Ishikawa (cell line): ENCODE measurements around the gene COPS8.

Experiments
- CREB1 ChIP-seq: IDR thresholded peaks from 2 replicates; pipeline ENCODE4 v1.6.1; 2012; ENCODE audit warnings: low read depth
- EGR1 ChIP-seq: IDR thresholded peaks from 2 replicates; pipeline ENCODE4 v1.6.1; 2012
- EP300 ChIP-seq: IDR thresholded peaks from 2 replicates; pipeline ENCODE4 v1.6.1; 2012; ENCODE audit warnings: borderline replicate concordance
- FOXM1 ChIP-seq: IDR thresholded peaks from 2 replicates; pipeline ENCODE4 v1.6.1; 2012; ENCODE audit warnings: low read depth, borderline replicate concordance
- YY1 ChIP-seq: IDR thresholded peaks from 2 replicates; pipeline ENCODE4 v1.6.1; 2012; ENCODE audit warnings: low read depth
- TF ChIP-seq, protein P1 (sequence below): IDR thresholded peaks from 2 replicates; pipeline ENCODE4 v1.6.1; 2012; ENCODE audit warnings: low read depth, mild to moderate bottlenecking

DNA sequence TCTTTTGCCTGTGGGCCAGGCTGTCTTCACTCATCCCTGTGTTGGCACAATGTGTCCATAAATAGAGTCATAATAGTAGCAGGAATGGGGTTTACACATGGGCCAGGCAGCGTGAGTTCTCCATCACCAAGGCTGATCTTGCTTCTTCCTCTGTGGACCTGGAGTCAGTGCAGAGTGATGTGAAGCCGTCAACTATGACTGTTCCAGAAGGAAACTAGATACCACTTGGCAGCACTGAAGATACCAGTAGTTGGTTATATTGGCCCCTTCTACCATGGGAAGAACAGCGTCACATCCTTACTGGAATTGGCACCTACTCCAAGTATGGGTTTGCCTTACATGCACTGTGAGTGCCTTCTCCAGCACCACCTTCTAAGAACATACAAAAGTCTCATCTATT, 30.2 kb downstream of the COPS8 start:
- TF ChIP-seq FOXM1: no peak
- TF ChIP-seq EP300: no peak
- TF ChIP-seq YY1: no peak
- TF ChIP-seq CREB1: no peak
- TF ChIP-seq, protein P1, sequence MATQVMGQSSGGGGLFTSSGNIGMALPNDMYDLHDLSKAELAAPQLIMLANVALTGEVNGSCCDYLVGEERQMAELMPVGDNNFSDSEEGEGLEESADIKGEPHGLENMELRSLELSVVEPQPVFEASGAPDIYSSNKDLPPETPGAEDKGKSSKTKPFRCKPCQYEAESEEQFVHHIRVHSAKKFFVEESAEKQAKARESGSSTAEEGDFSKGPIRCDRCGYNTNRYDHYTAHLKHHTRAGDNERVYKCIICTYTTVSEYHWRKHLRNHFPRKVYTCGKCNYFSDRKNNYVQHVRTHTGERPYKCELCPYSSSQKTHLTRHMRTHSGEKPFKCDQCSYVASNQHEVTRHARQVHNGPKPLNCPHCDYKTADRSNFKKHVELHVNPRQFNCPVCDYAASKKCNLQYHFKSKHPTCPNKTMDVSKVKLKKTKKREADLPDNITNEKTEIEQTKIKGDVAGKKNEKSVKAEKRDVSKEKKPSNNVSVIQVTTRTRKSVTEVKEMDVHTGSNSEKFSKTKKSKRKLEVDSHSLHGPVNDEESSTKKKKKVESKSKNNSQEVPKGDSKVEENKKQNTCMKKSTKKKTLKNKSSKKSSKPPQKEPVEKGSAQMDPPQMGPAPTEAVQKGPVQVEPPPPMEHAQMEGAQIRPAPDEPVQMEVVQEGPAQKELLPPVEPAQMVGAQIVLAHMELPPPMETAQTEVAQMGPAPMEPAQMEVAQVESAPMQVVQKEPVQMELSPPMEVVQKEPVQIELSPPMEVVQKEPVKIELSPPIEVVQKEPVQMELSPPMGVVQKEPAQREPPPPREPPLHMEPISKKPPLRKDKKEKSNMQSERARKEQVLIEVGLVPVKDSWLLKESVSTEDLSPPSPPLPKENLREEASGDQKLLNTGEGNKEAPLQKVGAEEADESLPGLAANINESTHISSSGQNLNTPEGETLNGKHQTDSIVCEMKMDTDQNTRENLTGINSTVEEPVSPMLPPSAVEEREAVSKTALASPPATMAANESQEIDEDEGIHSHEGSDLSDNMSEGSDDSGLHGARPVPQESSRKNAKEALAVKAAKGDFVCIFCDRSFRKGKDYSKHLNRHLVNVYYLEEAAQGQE: no peak
- no peak for TF ChIP-seq EGR1
